Measurements from ENCODE around the gene SLC5A4.
A peak's percentile ranks its signal among the peaks of the same experiment; 100 is the strongest.

Gene SLC5A4

GRCh38 chr22:32183625-32184024, 71.5 kb downstream of the SLC5A4 start:
- H3K4me3 ChIP-seq (ENCODE audit: low read depth, low read length): no peak overlapping the region
- TF ChIP-seq CTCF (conservative IDR thresholded peaks at IDR 0.05; ENCODE audit: low read depth, low read length): no peak
- DNase-seq (ENCODE audit: low read depth): no peak

GRCh38 chr22:32181043-32181442, 74.1 kb downstream of the SLC5A4 start:
- no peak for DNase-seq (ENCODE audit: low read depth)
- TF ChIP-seq CTCF (conservative IDR thresholded peaks at IDR 0.05; ENCODE audit: low read depth, low read length): no peak

GRCh38 chr22:32177221-32177765, 77.9 kb downstream of the SLC5A4 start:
- no peak for TF ChIP-seq CTCF (conservative IDR thresholded peaks at IDR 0.05; ENCODE audit: low read depth, low read length)
- no peak overlapping the region for H3K4me3 ChIP-seq (ENCODE audit: low read depth, low read length)
- DNase-seq (ENCODE audit: low read depth): peak; percentile 1

More at GRCh38 chr22:32181043-32181442, 74.1 kb downstream of the SLC5A4 start:
- no peak overlapping the region for H3K4me3 ChIP-seq (ENCODE audit: low read depth, low read length)

- no peak for DNase-seq (ENCODE audit: low read depth)
- no peak for TF ChIP-seq CTCF (conservative IDR thresholded peaks at IDR 0.05; ENCODE audit: low read depth, low read length)
- no peak overlapping the region for H3K4me3 ChIP-seq (ENCODE audit: low read depth, low read length)
Observed at GRCh38 chr22:32175683-32176644, 79.2 kb downstream of the SLC5A4 start.

GRCh38 chr22:32175115-32175514, 80.0 kb downstream of the SLC5A4 start:
- no peak for TF ChIP-seq CTCF (conservative IDR thresholded peaks at IDR 0.05; ENCODE audit: low read depth, low read length)
- DNase-seq (ENCODE audit: low read depth): no peak

More at GRCh38 chr22:32175115-32175514, 80.0 kb downstream of the SLC5A4 start:
- H3K4me3 ChIP-seq (ENCODE audit: low read depth, low read length): no peak overlapping the region
